Measurements from ENCODE around the gene MRPS18A.

MRPS18A gene

GRCh38 chr6:43687437-43688347 lies at the start of gene MRPS18A:
Gene MRPS18A (minus strand): TSS chr6:43687791. CDS start chr6:43687779, 12 bp downstream.
- Histone ChIP-seq H3K27ac (ENCODE audit: low read depth, low read length) (peak within 1 kb of the TSS; percentile 75), H3K27me3 (ENCODE audit: control insufficient read depth in 1 of 2, insufficient read depth in 2 of 2, low read length in 2 of 2) (no peaks in the 10 kb centered on the region), H3K4me3 (ENCODE audit: low read depth in 1 of 2, low read length in 2 of 2) (peak within 1 kb of the TSS; percentile 59 to 89), H3K36me3 (ENCODE audit: insufficient read depth, low read length) (no peaks in the 10 kb centered on the region), H3K9me3 (ENCODE audit: low read length) (no peaks in the 10 kb centered on the region), H3K9ac (ENCODE audit: low read length) (peak within 1 kb of the TSS; percentile 69), H3K4me1 (ENCODE audit: insufficient read depth, low read length) (peaks cover 15% of the 10 kb centered on the region)

DNA sequence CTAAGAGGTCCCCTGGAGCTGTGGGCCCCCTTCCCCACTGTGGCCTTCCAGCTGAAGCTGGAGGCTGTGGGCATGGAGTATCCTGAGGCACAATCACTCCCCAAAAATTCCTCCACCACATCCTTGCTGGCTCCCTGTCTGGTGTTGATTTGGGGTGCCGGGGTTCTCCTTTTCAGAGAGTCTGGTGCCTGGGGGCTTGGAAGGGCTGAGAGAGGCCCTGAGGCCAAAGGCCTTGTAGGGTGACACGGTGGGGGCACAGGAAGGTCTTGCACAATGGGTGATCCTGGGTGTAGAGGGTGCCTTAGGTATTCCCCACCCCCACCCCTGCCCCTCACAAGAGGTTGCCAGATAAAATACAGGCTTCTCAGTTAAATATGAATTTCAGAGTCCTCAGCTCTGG lies 49.3 kb upstream of the MRPS18A start:
- H3K4me1 ChIP-seq (ENCODE audit: insufficient read depth, low read length), result no peaks in the 10 kb centered on the region
- H3K27me3 ChIP-seq (ENCODE audit: control insufficient read depth in 1 of 2, insufficient read depth in 2 of 2, low read length in 2 of 2), result no peaks in the 10 kb centered on the region
- no peaks in the 10 kb centered on the region for H3K36me3 ChIP-seq (ENCODE audit: insufficient read depth, low read length)
- no peaks in the 10 kb centered on the region for H3K9me3 ChIP-seq (ENCODE audit: low read length)
- no peak overlapping the region for H3K27ac ChIP-seq (ENCODE audit: low read depth, low read length)
- H3K9ac ChIP-seq (ENCODE audit: low read length), result no peak overlapping the region
- H3K4me3 ChIP-seq (ENCODE audit: low read depth in 1 of 2, low read length in 2 of 2), result no peak overlapping the region

DNA sequence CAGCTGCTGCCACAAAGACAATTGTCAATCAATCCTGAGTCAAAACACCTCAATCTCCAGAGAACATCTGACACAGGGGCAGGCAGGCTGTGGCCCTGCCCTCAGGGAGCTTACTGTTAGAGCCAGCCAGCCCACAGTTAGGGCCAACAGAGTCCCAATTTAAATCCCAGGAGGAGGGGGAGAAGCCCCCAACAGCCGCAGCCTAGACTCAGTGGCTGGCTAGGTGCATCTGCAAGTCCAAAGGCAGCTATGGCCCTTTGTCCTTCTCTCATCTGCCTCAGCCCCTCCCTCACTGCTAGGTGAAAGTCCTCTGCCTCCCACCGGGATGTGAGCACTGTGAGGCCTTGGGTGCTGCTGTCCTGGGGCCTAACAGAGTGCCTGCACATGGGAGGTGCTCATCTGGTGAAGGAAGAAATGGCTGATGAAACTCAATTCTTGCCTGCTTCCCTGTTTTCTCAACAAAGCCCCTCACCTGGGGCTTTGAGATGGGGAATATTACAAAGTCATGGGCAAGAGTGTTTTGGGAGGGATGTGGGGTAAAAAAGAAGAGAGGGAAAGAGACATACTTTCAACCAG lies 48.7 kb upstream of the MRPS18A start:
- H3K27me3 ChIP-seq (ENCODE audit: control insufficient read depth in 1 of 2, insufficient read depth in 2 of 2, low read length in 2 of 2), result no peaks in the 10 kb centered on the region
- H3K4me1 ChIP-seq (ENCODE audit: insufficient read depth, low read length), result no peaks in the 10 kb centered on the region
- no peaks in the 10 kb centered on the region for H3K9me3 ChIP-seq (ENCODE audit: low read length)
- H3K9ac ChIP-seq (ENCODE audit: low read length), result no peak overlapping the region
- H3K4me3 ChIP-seq (ENCODE audit: low read depth in 1 of 2, low read length in 2 of 2), result no peak overlapping the region
- H3K27ac ChIP-seq (ENCODE audit: low read depth, low read length), result no peak overlapping the region
- H3K36me3 ChIP-seq (ENCODE audit: insufficient read depth, low read length), result no peaks in the 10 kb centered on the region

GRCh38 chr6:43735642-43736199 lies 48.1 kb upstream of the MRPS18A start:
- Histone ChIP-seq H3K4me1 (ENCODE audit: insufficient read depth, low read length) (no peaks in the 10 kb centered on the region), H3K27ac (ENCODE audit: low read depth, low read length) (no peak overlapping the region), H3K4me3 (ENCODE audit: low read depth in 1 of 2, low read length in 2 of 2) (no peak overlapping the region), H3K9me3 (ENCODE audit: low read length) (no peaks in the 10 kb centered on the region), H3K9ac (ENCODE audit: low read length) (no peak overlapping the region), H3K36me3 (ENCODE audit: insufficient read depth, low read length) (no peaks in the 10 kb centered on the region), H3K27me3 (ENCODE audit: control insufficient read depth in 1 of 2, insufficient read depth in 2 of 2, low read length in 2 of 2) (no peaks in the 10 kb centered on the region)

DNA sequence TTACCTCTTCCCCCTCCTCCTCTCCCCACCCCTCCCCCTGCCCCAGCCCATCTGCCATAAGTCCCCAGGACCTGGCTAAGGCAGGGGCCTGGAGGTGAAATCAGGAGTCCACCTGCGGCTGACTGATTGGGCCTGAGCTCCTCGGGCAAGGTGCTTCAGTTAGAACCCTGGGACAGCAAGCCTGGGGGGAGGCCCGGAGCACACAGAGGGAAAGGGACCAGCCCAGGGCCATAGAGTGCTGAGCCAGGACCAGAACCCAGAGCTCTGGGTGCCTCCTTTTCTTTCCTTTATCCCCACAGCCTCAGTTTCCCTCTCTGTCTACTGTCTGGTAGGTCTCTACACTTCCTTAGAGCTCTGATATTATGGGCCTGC lies 46.7 kb upstream of the MRPS18A start:
- Histone ChIP-seq H3K27ac (ENCODE audit: low read depth, low read length) (no peak overlapping the region), H3K4me1 (ENCODE audit: insufficient read depth, low read length) (no peaks in the 10 kb centered on the region), H3K9me3 (ENCODE audit: low read length) (no peaks in the 10 kb centered on the region), H3K4me3 (ENCODE audit: low read depth in 1 of 2, low read length in 2 of 2) (no peak overlapping the region), H3K27me3 (ENCODE audit: control insufficient read depth in 1 of 2, insufficient read depth in 2 of 2, low read length in 2 of 2) (no peaks in the 10 kb centered on the region), H3K36me3 (ENCODE audit: insufficient read depth, low read length) (no peaks in the 10 kb centered on the region), H3K9ac (ENCODE audit: low read length) (no peak overlapping the region)

DNA sequence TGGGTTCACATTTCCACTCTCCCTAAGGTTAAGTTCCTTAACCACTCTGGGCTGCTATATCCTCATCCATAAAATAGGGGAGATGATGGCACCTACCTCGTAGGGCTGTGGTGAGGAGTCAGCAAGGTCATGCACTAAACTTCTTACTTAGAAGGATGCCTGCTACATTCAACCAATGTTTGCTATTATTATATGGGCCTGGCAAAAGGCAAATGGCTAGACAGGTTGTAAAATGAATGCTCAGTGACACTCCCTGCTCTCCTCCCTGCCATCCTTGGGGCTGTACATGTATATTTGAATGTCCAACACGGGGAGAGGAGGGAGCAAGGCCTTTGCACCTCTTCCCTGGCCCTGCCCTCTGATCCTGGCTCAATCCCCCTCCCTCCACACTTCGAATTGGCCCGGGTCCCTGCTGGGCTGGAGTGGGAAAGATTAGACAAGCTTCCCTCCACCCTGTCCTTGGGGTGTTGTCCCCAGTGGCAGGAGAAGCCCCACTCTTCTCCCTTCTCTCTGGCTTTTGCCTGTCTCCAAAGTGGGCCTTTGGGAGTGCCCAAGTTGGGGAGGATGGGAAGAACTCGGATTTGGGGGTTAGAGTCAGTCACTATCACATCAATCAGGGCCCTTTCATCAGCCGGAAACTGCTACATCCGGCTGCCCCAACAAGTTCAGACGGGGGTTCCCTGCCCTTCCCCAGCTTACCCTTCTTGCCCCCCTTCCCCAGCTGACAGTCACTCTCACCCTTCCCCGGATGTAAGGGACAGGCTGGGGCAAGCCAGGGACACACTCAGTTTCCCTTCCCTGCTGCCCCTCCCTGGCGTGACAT lies 46.1 kb upstream of the MRPS18A start:
- H3K9ac ChIP-seq (ENCODE audit: low read length), result no peak overlapping the region
- no peaks in the 10 kb centered on the region for H3K4me1 ChIP-seq (ENCODE audit: insufficient read depth, low read length)
- H3K27me3 ChIP-seq (ENCODE audit: control insufficient read depth in 1 of 2, insufficient read depth in 2 of 2, low read length in 2 of 2), result no peaks in the 10 kb centered on the region
- no peaks in the 10 kb centered on the region for H3K36me3 ChIP-seq (ENCODE audit: insufficient read depth, low read length)
- no peaks in the 10 kb centered on the region for H3K9me3 ChIP-seq (ENCODE audit: low read length)
- H3K27ac ChIP-seq (ENCODE audit: low read depth, low read length), result no peak overlapping the region
- no peak overlapping the region for H3K4me3 ChIP-seq (ENCODE audit: low read depth in 1 of 2, low read length in 2 of 2)

GRCh38 chr6:43730634-43731033 lies 43.0 kb upstream of the MRPS18A start:
- no peaks in the 10 kb centered on the region for H3K36me3 ChIP-seq (ENCODE audit: insufficient read depth, low read length)
- H3K4me1 ChIP-seq (ENCODE audit: insufficient read depth, low read length), result no peaks in the 10 kb centered on the region
- H3K27ac ChIP-seq (ENCODE audit: low read depth, low read length), result no peak overlapping the region
- H3K9ac ChIP-seq (ENCODE audit: low read length), result no peak overlapping the region
- H3K4me3 ChIP-seq (ENCODE audit: low read depth in 1 of 2, low read length in 2 of 2), result no peak overlapping the region
- H3K9me3 ChIP-seq (ENCODE audit: low read length), result no peaks in the 10 kb centered on the region
- H3K27me3 ChIP-seq (ENCODE audit: control insufficient read depth in 1 of 2, insufficient read depth in 2 of 2, low read length in 2 of 2), result no peaks in the 10 kb centered on the region

GRCh38 chr6:43729537-43729936 lies 41.9 kb upstream of the MRPS18A start:
- Histone ChIP-seq H3K9ac (ENCODE audit: low read length) (no peak overlapping the region), H3K4me1 (ENCODE audit: insufficient read depth, low read length) (no peaks in the 10 kb centered on the region), H3K27me3 (ENCODE audit: control insufficient read depth in 1 of 2, insufficient read depth in 2 of 2, low read length in 2 of 2) (no peaks in the 10 kb centered on the region), H3K9me3 (ENCODE audit: low read length) (no peaks in the 10 kb centered on the region), H3K4me3 (ENCODE audit: low read depth in 1 of 2, low read length in 2 of 2) (no peak overlapping the region), H3K27ac (ENCODE audit: low read depth, low read length) (no peak overlapping the region), H3K36me3 (ENCODE audit: insufficient read depth, low read length) (no peaks in the 10 kb centered on the region)

DNA sequence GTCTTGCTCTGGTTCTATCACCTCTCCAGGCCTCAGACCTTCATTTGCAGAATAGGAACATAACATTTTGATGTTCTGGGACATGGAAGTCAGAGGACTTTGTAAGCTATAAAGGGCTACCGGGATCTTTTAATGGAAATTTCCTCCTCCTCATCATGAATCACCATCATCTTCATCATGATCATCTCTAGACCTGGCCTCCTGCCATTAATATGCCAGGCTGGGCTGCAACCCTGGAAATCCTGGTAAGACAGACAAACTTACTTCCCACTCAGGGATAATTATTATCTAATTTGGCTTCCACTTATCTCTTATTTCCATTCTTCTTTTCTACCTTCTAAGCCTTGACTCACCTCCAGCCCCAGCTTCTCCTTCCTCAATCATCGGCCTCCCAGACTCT lies 41.0 kb upstream of the MRPS18A start:
- Histone ChIP-seq H3K9me3 (ENCODE audit: low read length) (no peaks in the 10 kb centered on the region), H3K27me3 (ENCODE audit: control insufficient read depth in 1 of 2, insufficient read depth in 2 of 2, low read length in 2 of 2) (no peaks in the 10 kb centered on the region), H3K9ac (ENCODE audit: low read length) (no peak overlapping the region), H3K27ac (ENCODE audit: low read depth, low read length) (no peak overlapping the region), H3K4me1 (ENCODE audit: insufficient read depth, low read length) (peaks cover 5% of the 10 kb centered on the region), H3K4me3 (ENCODE audit: low read depth in 1 of 2, low read length in 2 of 2) (no peak overlapping the region), H3K36me3 (ENCODE audit: insufficient read depth, low read length) (no peaks in the 10 kb centered on the region)

DNA sequence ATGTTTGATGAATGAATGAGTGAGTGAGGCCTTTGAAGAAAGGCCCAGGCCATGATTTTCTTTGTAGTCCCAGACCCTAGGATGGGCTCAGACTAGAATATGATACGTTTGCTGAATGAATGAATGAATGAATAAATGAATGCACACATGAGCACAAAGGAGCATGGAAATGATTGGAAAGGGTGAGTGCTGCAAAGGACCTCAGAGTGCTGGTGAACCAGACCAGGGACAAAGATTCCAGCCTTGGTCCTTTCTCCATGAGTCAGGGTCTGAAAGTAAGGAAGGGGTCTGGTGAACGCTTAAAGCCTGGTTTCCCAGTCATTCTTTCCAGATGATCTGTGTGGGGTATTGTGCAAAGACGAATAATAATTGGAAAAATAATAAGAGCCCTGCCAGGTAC lies 40.0 kb upstream of the MRPS18A start:
- no peaks in the 10 kb centered on the region for H3K9me3 ChIP-seq (ENCODE audit: low read length)
- H3K27ac ChIP-seq (ENCODE audit: low read depth, low read length), result no peak overlapping the region
- no peaks in the 10 kb centered on the region for H3K27me3 ChIP-seq (ENCODE audit: control insufficient read depth in 1 of 2, insufficient read depth in 2 of 2, low read length in 2 of 2)
- H3K9ac ChIP-seq (ENCODE audit: low read length), result no peak overlapping the region
- no peaks in the 10 kb centered on the region for H3K36me3 ChIP-seq (ENCODE audit: insufficient read depth, low read length)
- no peak overlapping the region for H3K4me3 ChIP-seq (ENCODE audit: low read depth in 1 of 2, low read length in 2 of 2)
- peaks cover 5% of the 10 kb centered on the region for H3K4me1 ChIP-seq (ENCODE audit: insufficient read depth, low read length)
